ENCODE results near the gene QTRT2.
A peak's percentile ranks its signal among the peaks of the same experiment; 100 is the strongest.

QTRT2 gene

DNA sequence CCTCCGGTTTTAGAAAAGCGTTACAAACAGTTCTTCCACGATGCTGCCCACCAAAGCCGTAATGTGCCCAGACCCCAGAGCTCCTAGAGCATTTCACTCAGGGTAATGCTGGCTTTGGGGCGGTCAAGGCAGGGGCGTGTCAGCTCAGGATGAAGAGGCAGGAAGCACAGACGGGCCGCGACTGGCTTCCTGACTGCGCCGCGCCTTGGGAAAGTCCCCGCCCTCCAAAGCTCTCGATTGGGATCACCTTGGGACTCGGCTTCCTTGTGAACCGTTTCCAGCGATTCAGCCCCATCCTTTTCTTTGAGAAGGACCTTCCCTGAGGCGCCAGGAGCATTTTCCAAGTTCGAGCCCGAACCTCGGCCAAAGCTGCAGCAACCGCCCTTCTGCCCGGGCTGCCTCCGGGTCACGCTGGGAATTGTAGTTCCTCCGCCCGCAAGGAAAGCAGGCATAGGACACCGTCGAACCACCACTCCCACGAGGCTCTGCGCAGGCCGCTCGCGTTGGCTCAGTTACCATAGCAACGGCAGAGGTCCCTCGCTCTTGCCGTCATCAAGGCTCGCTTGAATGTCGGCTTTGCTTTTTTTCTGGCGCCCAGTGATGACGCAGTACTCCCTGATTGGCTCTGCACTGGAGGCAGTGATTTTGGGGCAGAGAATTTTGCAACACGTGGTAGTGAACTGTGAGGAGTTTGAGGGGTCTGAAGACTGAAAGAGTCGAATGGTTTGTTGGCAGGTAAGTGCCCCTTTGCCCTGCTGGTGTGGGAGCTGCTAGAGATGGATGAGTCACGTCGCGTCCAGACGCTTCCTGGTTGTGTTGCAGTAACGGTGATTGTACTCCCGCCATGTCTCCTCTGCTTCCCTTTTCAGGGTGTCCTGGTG is at the start of gene QTRT2, which contains the start of gene CCDC191:
QTRT2 (plus strand) TSS at position 608 of the 881 bp plus-strand sequence. CDS start 8,521 bp downstream, outside the sequence.
CCDC191 (minus strand) TSS at position 397 of the 881 bp plus-strand sequence; CDS start at position 337, 60 bp downstream.
- peak; percentile 97 for DNase-seq

DNA sequence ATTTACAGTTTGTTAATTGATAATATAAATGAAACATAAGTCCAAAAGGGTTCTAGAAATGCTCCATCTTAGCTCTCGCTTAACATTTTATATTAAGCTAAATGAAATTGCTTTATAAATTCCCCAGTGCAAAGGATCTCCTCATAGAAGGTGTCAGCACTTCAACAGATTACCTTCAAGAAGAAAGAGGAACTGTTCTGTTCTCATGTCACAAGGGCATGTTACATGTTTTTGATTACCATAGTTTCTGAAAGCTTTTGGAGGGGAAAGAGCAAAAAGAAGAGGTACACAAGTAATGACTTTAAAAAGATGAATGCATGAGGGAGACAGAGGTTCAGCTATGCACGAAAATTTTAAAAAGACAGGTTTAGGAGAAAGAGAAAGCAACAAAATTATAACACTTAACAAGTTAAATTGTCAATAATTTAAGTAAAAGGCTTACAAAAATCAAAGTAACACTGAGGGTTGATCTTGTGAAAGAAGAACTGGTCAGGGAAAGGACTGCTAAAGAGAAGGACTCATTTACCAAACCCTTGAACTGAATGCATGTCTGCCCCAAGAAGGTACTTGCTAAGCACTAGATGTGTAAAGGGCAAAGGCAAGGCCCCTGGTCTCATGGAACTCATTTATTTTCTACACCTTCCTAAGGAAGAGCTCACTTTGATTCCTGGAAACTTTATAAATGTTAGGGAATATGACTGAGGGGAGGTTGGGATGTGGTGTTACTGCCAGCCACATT is 45.3 kb upstream of the QTRT2 start:
- no peak for DNase-seq

DNA sequence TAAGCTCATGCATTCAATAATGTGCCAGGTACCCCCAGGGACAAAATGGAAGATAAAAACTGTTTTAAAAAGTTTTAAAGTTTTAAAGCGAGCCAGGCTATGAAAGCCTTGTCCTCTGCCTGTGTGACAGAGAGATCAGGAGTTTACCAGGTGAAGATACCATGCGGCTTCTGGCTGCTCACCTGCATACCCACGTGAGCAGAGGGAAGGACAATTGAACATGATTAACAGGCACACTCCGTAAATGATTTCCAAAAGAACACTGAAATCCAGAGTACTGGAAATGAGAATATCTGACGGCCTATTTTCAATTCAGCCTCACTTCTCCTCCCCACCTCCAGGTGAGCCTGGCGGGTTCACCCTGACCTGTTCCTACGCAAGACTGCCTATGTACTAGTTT is 42.3 kb upstream of the QTRT2 start:
- no peak for DNase-seq

DNA sequence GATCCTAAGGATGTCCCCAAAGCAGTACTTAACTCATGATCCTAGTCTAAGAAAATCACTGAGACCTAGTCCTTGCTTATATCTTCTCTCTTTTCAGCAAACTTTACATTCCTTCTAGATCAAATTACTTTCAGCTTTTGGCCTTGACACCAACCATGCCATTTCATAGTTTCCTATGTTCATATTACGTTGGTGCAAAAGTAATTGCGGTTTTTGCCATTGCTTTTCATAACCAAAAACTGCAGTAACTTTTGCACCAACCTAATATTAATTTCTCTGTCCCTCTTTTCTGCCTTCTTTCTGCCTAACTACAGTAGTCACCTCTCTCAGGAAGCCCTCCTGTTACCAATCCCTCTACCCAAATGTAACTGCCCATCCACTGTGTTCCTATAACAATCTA is 37.1 kb upstream of the QTRT2 start:
- no peak for DNase-seq

DNA sequence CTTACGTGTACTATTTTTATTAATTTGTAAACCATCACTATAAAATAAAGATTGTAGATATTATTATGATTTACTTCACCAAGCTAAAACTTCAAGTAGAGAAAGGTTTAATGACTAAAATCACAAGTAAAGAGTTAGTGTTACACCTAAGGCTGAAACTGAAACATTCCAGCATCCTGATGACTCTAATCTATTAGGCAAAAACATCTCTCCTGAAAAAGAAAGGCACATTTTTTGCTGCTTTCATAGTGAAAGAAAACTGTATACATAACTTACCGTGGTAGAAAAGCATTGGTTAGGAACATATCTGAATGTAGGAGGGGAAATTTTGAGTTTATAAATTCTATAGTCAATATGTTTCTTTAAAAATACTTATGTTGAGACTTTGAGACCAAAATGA is 35.6 kb upstream of the QTRT2 start:
- DNase-seq, result no peak

DNA sequence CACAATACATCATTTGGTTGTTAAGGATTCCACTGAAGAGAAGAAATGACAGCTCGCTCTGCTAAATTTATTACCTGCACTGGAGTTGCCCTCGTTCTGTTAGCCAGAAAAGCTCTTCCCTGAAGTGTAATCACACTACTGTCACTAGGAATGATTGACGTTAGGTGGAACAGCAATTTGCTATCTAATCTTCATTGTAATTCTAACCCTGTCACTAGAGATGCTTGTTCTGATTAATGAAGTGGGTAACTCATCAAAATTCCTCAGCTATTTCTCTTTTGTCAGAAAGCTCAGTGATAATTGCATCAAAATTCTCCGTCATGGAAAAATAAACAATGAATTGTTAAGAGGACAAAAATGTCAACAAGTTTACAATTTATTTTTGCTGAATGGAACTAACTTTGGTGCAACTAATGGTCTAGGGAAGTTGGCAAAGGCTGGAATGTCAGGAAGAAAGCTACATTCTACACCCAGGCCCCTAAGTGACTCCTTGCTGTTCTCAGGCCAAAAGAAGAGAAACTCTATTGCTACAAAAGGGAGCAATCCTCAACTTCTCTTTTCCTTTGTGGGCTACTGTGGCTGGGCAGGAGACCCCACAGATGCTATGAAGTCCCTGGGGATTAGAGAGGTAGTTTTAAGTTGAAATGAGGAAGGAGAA is 34.3 kb upstream of the QTRT2 start:
- DNase-seq, result no peak

DNA sequence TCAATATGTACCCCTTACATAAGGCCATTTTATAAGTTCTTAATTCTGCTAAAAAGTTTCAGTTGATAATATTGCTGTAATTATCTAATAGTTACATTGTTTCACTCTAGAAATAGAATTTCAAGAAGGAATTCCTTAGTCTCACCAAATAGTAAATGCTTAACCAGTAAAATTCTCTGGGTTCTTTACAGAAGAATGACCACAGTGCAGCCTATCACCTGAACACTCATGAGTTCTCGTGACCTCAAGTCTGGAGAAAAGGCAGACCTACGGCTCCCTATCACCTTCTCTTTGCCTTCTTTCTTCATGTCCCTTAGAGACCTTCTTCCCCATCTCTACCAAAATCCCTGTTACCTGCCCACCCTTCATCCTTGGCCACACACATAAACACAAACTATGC is 31.1 kb upstream of the QTRT2 start:
- no peak for DNase-seq

DNA sequence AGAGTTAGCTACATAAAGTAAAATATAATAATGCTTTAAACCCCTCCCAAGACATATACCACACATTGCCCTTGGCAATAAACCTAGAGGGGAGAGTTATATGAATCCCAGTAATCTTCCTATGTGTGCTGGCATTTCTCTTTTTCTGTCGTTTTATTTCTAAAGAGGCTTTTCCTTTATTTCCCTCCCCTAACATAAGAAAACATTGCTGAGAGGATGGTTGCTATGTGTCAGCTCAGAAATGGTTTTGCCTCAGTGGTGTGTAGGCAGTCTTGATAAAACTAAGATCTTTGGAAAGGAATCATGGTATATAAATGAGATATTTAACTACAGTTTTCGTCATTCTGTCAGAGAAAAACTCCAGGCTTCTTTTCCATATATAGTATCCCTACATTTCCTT is 30.2 kb upstream of the QTRT2 start:
- DNase-seq, result no peak

DNA sequence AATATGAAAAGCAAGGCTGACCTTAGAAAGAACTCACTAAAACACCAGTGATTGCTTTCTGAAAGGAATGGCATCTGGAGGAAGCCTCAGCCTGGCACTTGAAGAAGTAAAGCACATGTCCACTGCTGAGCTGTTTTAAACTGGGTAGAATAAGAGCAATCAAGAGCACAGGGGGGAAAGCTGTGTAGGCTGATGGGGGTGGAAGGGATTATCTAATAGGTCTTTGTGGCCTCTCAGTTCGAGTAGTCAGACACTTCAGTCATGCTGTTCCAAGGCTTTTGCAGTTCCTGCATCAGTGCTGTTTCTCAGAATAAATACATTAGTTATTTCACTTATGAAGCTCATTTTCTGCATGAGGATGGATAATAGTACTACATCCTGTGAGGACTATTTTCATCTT is 22.8 kb upstream of the QTRT2 start:
- no peak for DNase-seq

DNA sequence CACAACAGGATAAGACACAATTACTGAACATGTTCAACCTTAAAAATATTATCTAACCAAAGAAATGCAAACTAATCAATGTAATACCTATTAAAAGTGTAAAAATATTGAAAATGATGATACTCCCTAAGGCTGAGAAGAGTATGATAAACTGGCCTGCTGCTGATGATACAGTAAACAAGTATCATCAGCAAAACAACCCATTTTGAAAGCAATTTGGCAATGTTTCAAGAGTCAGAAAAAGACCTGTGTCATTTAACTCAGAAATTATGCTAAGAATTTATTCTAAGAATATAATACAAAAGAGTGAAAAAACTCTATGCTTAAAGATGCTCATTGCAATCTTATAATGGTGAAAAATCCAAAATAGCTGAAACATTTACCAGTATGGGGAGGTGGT is 22.3 kb upstream of the QTRT2 start:
- no peak for DNase-seq

DNA sequence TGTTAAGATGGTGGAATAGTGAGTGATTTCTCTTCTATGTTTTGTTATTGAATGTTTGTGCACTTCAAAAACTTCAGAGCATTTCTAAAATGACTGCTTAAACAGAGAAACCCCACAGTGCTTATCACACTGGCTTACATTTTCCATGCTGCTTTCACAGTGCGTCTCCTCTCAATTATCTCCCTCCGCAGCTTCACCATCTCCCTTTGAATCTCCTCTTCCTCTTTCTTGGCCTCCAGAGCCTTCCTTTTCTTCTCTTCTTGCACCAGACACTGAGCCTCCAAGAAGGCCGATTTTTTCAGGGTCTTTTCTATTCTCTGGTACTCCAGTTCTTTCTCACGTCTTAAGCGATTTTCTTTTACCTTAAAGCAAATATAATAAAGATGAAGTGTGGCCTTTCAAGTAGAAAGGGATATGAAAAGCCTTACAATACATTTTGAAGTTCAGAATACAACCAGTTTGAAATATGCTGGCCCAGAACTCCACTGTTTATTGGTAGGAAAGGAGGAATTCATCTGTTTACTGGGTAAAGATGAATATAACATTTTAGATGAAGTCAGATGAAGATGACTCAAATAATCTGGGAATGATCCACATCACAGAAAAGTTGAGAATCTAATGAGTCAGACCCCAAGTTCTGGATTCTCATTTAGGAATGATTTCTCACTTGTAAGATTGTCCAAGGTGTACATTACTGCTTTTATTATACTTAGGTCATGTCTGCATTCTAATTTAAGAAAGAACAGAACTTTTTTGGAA is 21.6 kb upstream of the QTRT2 start:
- no peak for DNase-seq

DNA sequence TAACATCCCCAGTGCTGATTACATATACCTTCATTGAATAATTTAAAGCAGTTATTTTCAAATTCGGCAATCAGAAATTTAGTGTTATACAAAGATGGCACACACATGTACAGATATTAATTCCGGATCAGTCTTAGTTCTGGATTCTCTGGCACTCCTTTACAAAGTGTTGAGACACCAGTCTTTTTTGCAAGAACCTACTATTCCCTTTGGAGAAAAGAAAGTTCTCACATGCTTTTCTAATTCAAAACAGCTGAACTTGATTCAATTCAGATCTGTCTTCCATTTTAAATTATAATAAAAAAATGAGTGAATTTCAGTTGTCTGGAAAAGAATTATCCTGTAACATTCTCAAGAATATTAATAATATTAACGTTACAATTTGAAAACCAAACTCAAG is 20.6 kb upstream of the QTRT2 start:
- no peak for DNase-seq

DNA sequence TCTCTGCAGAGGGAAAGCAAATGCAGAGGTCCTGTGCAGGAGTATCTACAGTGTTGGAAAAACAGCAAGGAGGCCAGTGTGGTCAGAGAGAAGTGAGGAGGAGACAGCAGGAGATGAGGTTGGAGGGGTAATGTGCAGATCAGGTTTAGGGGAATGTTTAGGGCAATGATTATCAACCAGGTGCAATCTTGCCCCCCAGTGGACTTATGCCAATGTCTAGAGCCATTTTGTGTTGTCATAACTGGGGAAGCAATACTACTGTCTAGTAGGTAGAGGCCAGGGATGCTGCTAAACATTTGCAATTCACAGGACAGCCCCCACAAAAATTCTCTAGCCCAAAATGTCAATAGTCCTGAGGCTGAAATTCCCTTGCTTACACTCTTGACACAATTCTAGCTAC is 13.3 kb upstream of the QTRT2 start:
- DNase-seq, result no peak

DNA sequence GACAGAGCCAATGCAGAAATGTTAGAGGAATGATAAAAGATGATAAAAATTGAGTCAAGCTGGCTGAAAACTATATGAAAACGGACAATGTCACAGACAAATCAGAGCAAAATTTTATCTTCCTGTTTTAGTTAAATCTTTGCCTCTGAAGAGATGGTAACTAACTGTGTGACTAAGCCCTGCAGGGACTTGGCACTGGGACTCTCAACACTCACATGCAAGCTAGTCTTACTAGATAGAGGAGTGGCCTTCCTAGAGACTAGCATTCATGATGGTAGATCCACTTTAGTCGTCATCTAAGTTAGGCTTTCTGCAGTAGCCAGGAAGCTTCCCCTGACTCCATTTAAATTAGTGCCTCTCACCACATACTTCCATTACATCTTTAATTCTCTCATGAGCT is 4.3 kb upstream of the QTRT2 start:
- no peak for DNase-seq

DNA sequence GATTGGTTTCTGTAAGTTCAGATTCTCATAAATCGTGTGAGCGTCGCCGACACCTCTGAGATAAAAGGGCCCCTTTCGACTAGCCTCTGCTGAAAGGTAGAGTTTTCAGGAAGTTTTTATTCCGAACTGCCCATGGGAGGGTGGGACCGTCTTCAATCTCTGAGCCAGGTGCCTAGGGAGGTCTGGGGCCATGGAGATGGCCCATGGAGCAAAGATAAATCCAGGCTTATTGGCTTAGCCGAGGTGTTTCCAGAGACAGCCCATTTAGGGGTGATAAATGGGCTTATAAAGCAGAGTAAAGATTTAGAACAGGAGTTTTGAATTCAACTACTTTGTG is 442 bp downstream of the QTRT2 start:
- no peak for DNase-seq

DNA sequence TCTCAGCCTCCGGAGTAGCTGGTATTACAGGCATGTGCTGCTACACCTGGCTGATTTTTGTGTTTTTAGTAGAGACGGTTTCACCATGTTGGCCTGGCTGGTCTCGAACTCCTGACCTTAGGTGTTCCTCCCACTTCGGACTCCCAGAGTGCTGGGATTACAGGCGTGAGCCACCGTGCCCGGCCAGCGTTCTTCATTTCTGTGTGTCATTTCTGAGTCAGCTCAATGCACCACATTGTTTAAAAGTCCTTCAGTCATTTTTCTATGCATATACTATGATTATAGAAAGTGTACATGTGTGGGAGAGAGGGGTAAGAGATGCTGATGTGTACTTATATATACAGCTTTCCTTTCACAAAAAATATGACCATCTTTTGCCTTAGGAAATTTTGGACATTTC is 2.1 kb downstream of the QTRT2 start:
- no peak for DNase-seq

DNA sequence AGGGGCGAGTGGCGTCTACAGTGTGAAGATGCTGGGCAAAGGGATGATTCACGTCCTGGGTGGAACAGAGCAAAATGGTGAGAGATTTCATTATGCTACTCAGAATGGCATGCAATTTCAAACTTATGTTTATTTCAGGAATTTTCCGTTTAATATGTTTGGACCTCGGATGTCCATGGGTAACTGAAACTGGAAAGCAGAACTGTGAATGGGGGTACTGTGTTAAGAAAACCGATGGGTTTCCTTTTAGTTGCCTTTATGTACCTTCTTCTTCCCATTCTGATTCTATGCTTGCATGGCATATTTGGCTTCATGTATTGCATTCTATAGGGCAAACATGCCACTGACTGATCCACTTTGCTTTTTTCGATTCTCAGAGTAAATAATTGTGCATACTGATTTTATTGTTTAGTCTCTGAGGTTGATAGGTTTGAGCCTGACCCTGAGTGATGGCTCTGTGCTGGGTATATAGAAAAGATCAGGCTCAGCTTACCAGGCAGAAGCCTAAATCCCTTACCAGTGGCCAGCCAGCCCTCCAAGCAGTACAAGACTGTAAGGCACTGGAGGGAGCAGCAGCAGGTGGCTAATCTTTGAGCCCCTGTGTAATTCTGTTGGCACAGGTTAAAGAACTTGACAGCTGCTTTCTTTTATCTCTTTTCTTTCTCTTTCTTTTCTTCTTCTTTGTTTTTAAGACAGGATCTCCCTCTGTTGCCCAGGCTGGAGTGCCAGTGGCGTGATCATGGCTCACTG is 4.5 kb downstream of the QTRT2 start:
- DNase-seq, result no peak

DNA sequence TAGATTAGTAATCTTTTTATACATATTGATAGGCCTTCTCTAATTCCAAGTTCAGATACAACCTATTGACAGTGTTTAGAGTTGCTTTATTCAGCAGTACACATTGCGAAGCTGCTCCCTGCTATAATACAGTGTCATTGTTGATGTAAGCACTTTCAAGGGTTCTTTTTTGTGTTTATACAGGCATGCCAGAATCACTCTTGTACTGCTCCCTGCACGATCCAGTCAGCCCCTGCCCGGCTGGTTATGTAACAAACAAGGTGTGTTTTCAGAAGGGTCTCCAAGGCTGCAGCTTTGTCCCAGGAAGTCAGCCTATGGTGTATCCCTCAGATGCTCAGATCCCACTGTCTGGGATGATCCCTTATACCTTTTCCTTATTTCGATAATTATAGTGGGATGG is 11.3 kb downstream of the QTRT2 start:
- DNase-seq, result no peak

DNA sequence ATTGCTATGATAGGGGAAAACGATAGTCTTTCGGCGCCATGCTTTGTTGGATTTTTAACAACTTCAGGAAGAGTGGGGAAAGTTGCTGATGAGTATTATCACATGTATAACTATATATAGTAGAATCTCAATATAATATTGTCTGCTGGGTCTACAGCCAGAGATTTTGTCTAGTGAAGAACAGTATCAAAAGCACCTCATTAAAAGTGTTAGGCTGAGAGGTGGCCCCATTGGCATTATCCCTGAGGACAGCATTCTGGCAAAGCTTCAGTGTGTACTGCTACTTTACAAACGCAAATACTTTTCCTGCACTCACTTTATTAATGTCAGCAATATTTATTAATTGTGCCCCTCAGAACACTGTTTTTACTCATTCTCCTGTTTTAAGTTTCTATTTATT is 11.8 kb downstream of the QTRT2 start:
- DNase-seq, result no peak

DNA sequence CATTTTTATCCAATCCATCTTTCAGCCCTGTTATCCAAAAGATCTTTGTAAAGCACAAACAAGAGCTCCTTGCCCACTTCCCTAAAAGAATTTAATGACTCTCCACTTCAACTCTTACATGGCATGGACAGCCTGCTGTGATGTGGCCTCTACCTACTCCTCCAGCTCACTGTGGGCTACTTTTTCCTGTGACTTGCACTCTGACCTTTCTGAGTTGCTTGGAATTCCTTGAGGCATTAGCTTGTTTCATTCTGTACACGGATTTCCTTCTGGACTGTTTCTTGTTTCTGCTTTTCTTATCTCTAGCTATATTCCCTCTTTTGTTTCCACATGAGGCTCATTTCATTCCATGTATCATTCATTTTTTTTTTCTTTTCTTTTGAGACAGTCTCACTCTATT is 15.2 kb downstream of the QTRT2 start:
- DNase-seq, result no peak

DNA sequence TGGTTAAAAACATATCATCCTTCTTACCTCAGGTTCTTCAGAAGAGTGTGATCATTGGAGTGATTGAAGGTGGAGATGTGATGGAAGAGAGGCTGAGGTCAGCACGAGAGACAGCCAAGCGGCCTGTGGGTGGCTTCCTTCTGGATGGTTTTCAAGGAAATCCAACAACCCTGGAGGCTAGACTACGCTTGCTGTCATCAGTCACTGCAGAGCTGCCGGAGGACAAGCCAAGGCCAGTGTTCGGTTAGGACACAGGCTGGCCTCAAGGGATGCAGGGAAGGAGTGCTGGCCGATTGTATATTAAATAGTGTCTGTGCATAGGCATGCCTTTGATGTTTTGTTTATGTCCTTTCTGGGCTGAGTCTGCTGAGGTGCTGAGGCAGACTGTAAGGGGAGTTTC is 20.2 kb downstream of the QTRT2 start:
- DNase-seq, result no peak

DNA sequence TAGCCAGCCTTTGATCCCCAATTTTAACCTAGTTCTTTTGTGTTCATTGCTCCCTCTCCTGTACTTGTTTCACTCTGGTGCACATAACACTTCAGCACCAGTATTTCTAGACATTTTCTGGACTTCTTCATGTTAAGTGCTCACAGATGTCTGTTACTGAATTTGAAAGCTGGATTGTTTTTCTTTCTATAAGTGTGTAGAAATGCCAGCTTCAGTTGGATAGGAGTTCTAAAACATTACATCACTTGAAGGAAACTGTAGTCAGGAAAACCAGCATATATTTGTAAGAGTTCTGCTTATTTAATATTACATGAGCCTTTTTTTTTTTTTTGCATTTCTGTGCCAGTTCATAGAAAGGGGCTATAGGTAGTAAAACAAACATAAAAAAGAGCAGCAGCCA is 21.6 kb downstream of the QTRT2 start:
- DNase-seq, result no peak

Measured in SIG-M5 (cell line).